ENCODE results near the gene PKDCC.
"Not testable (repeated sequence)": the region's sequence is repeated elsewhere in the genome, so short reads cannot be mapped to it uniquely, and the experiment has no call there.

The PKDCC gene

GRCh38 chr2:42077343-42077742, 29.5 kb downstream of the PKDCC start:
- no peak for TF ChIP-seq CTCF (IDR thresholded peaks at IDR 0.05; ENCODE audit: borderline replicate concordance, control extremely low read depth, extremely low read depth, insufficient read depth, missing control alignments)
- no peak for DNase-seq (ENCODE audit: low spot score)
- in situ Hi-C loops (cut with MboI; ENCODE audit: low sequenced_read_pairs, unreplicated experiment) = no loop called here

GRCh38 chr2:42079737-42080287, 32.0 kb downstream of the PKDCC start:
- DNase-seq (ENCODE audit: low spot score) = no peak

GRCh38 chr2:42081151-42081550, 33.3 kb downstream of the PKDCC start:
- in situ Hi-C loops (cut with MboI; ENCODE audit: low sequenced_read_pairs, unreplicated experiment); DNase-seq (ENCODE audit: low spot score): not testable (repeated sequence)

More at GRCh38 chr2:42079737-42080287, 32.0 kb downstream of the PKDCC start:
- no peak for TF ChIP-seq CTCF (IDR thresholded peaks at IDR 0.05; ENCODE audit: borderline replicate concordance, control extremely low read depth, extremely low read depth, insufficient read depth, missing control alignments)
- in situ Hi-C loops (cut with MboI; ENCODE audit: low sequenced_read_pairs, unreplicated experiment) = no loop called here

GRCh38 chr2:42082016-42082415, 34.2 kb downstream of the PKDCC start:
- no peak for DNase-seq (ENCODE audit: low spot score)
- in situ Hi-C loops (cut with MboI; ENCODE audit: low sequenced_read_pairs, unreplicated experiment) = no loop called here
- TF ChIP-seq CTCF (IDR thresholded peaks at IDR 0.05; ENCODE audit: borderline replicate concordance, control extremely low read depth, extremely low read depth, insufficient read depth, missing control alignments) = no peak

GRCh38 chr2:42084231-42084671, 36.4 kb downstream of the PKDCC start:
- in situ Hi-C loops (cut with MboI; ENCODE audit: low sequenced_read_pairs, unreplicated experiment) = no loop called here
- DNase-seq (ENCODE audit: low spot score) = no peak
- TF ChIP-seq CTCF (IDR thresholded peaks at IDR 0.05; ENCODE audit: borderline replicate concordance, control extremely low read depth, extremely low read depth, insufficient read depth, missing control alignments) = no peak

- DNase-seq (ENCODE audit: low spot score) = not testable (repeated sequence)
- in situ Hi-C loops (cut with MboI; ENCODE audit: low sequenced_read_pairs, unreplicated experiment) = loop anchor here (5.0 kb wide), 1 partner anchor 228 kb away; no protein-coding TSS in a partner anchor
These were observed 37.2 kb downstream of the PKDCC start for GRCh38 chr2:42085070-42085469.

- TF ChIP-seq CTCF (IDR thresholded peaks at IDR 0.05; ENCODE audit: borderline replicate concordance, control extremely low read depth, extremely low read depth, insufficient read depth, missing control alignments) = no peak
- in situ Hi-C loops (cut with MboI; ENCODE audit: low sequenced_read_pairs, unreplicated experiment) = loop anchor here (5.0 kb wide), 1 partner anchor 229 kb away; no protein-coding TSS in a partner anchor
- no peak for DNase-seq (ENCODE audit: low spot score)
These were observed 38.1 kb downstream of the PKDCC start for GRCh38 chr2:42085706-42086487.
